Progenitor cell of endocrine pancreas (in vitro differentiated cells): ENCODE measurements around the gene ADAM22. TPM values are rescaled to one million over a fixed set of nuclear protein-coding genes. Genes with fewer than 3 reads are reported as not detected.
A peak's percentile ranks its signal among the peaks of the same experiment; 100 is the strongest.

Source experiments
- DNase-seq: peaks from one replicate; pipeline ENCODE4 v3.0.0; 2021; ENCODE audit warnings: low spot score; ENCODE audit not compliant: unreplicated experiment
- H3K27ac Mint-ChIP-seq: 2 replicates; pipeline ENCODE4 v1.8.0; 2021; ENCODE audit warnings: mild to moderate bottlenecking, moderate library complexity, mixed read lengths
- H3K27me3 Mint-ChIP-seq: 2 replicates; pipeline ENCODE4 v1.8.0; 2021; ENCODE audit warnings: mixed read lengths
- H3K36me3 Mint-ChIP-seq: 2 replicates; pipeline ENCODE4 v1.8.0; 2022; ENCODE audit warnings: mixed read lengths; ENCODE audit not compliant: insufficient read depth
- H3K4me1 Mint-ChIP-seq: 2 replicates; pipeline ENCODE4 v1.8.0; 2021; ENCODE audit warnings: low read depth, mixed read lengths
- H3K4me3 Mint-ChIP-seq: 2 replicates; pipeline ENCODE4 v1.8.0; 2021; ENCODE audit warnings: low read depth, mild to moderate bottlenecking, moderate library complexity, mixed read lengths
- H3K9me3 Mint-ChIP-seq: 2 replicates; pipeline ENCODE4 v1.8.0; 2021; ENCODE audit warnings: low read depth, mixed read lengths
- CTCF ChIP-seq: fragments of 200-600 bp; sonication (generic); IDR thresholded peaks from one replicate; pipeline ENCODE4 v1.5.0; 2021; ENCODE audit warnings: antibody characterized with exemption, mild to moderate bottlenecking; ENCODE audit not compliant: unreplicated experiment
- total RNA-seq: library from RNA; stranded (reverse); gene quantifications from 2 replicates; pipeline ENCODE4 v1.2.1, GENCODE V29; 2021

The ADAM22 gene
- total RNA-seq, 1 donor from 2014 or later: 15.8 TPM

DNA sequence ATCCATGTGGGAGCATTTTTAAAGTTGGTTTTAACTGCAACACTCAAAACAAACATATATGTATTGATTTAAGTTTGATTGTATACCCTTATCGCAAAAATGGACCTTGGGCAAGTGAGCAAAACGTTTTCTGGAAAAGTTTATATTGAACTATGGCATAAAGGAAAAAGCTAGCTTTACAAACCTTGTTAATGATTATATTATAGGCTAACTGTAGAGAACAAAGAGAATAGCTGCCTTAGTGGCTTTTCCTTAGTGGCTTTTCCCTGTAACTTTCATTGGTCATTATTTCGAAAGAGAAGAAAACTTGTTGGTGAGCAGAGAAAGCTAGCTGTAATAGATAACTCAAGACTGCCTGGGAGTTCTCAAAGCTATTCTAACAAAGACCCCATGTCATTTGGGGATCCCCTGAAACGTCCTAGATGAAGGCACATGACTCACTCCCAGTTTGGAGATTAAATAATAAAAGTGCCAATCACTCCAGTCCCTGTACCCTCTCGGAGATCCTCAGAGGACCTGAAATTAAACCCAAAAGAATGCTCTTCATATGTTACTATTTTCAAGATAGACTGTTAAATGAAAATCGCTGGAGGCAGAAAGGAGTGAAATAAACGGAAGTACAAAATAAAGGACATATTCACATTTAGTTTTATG, 193.7 kb downstream of the ADAM22 start:
- Mint-ChIP-seq H3K36me3 (no peaks in the 10 kb centered on the region), H3K27me3 (no peaks in the 10 kb centered on the region), H3K4me1 (peaks cover 8% of the 10 kb centered on the region), H3K27ac (peak overlapping the region; percentile 36), H3K9me3 (no peaks in the 10 kb centered on the region), H3K4me3 (no peak overlapping the region)
- TF ChIP-seq CTCF: no peak
- no peak for DNase-seq

DNA sequence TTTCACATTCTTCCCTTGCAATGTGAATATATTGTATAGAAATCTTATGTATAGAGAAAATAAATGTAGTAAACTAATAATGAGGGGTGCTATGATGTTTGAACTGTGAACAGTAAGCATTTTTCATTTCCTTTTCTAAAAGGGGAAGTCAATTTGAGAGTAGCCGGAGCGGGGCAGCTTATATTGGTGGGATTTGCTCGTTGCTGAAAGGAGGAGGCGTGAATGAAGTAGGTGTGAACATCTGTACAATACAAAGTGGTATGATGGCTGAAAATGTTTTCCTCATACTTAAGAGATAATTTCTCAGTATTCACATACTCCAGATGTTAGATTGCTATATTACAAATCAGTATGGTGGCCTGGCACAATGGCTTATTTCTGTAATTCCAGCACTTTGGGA, 198.7 kb downstream of the ADAM22 start:
- no peak overlapping the region for H3K27ac Mint-ChIP-seq
- H3K27me3 Mint-ChIP-seq: no peaks in the 10 kb centered on the region
- TF ChIP-seq CTCF: no peak
- no peaks in the 10 kb centered on the region for H3K9me3 Mint-ChIP-seq
- no peak overlapping the region for H3K4me3 Mint-ChIP-seq
- H3K4me1 Mint-ChIP-seq: peaks cover 4% of the 10 kb centered on the region
- DNase-seq: no peak
- no peaks in the 10 kb centered on the region for H3K36me3 Mint-ChIP-seq

- Mint-ChIP-seq H3K9me3 (peaks cover 5% of the 10 kb centered on the region), H3K4me3 (peak overlapping the region; percentile 33), H3K4me1 (peaks cover 15% of the 10 kb centered on the region), H3K27ac (peak overlapping the region; percentile 94), H3K27me3 (no peaks in the 10 kb centered on the region), H3K36me3 (no peaks in the 10 kb centered on the region)
- no peak for DNase-seq
- TF ChIP-seq CTCF: no peak
Measured at GRCh38 chr7:88140947-88141346, 206.9 kb downstream of the ADAM22 start.

GRCh38 chr7:88141479-88141878, 207.4 kb downstream of the ADAM22 start:
- no peak for TF ChIP-seq CTCF
- Mint-ChIP-seq H3K4me1 (peaks cover 17% of the 10 kb centered on the region), H3K27ac (no peak overlapping the region), H3K4me3 (no peak overlapping the region), H3K27me3 (no peaks in the 10 kb centered on the region), H3K36me3 (no peaks in the 10 kb centered on the region), H3K9me3 (peaks cover 5% of the 10 kb centered on the region)
- no peak for DNase-seq

GRCh38 chr7:88141953-88142352, 207.9 kb downstream of the ADAM22 start:
- no peak for DNase-seq

More at GRCh38 chr7:88141953-88142352, 207.9 kb downstream of the ADAM22 start:
- no peaks in the 10 kb centered on the region for H3K27me3 Mint-ChIP-seq
- no peak for TF ChIP-seq CTCF
- peaks cover 17% of the 10 kb centered on the region for H3K4me1 Mint-ChIP-seq
- H3K4me3 Mint-ChIP-seq: no peak overlapping the region
- no peaks in the 10 kb centered on the region for H3K36me3 Mint-ChIP-seq
- H3K27ac Mint-ChIP-seq: peak overlapping the region; percentile 64
- peaks cover 5% of the 10 kb centered on the region for H3K9me3 Mint-ChIP-seq
